Gastroesophageal sphincter (tissue), 3 donors: ENCODE data around the gene LGALS9B.
"Not testable (repeated sequence)": the region's sequence is repeated elsewhere in the genome, so short reads cannot be mapped to it uniquely, and the experiment has no call there.

Experiments
- POLR2A ChIP-seq, 2 donors: fragments of 450-650 bp; IDR thresholded peaks; one replicate each; pipeline ENCODE4 v1.6.1; 2017; ENCODE audit warnings: antibody characterized with exemption in 2 of 2, mild to moderate bottlenecking in 2 of 2, moderate library complexity in 1 of 2
- TF ChIP-seq, protein P1 (sequence below), 4 experiments: fragments of 200-600 bp in 2 of 4; fragments of 450-650 bp in 2 of 4; sonication (generic) in 1 of 4; IDR thresholded peaks; one replicate each; pipeline ENCODE4 v1.5.1; 2017 to 2019; ENCODE audit warnings: antibody characterized with exemption in 4 of 4, mild to moderate bottlenecking in 2 of 4, moderate library complexity in 2 of 4

DNA sequence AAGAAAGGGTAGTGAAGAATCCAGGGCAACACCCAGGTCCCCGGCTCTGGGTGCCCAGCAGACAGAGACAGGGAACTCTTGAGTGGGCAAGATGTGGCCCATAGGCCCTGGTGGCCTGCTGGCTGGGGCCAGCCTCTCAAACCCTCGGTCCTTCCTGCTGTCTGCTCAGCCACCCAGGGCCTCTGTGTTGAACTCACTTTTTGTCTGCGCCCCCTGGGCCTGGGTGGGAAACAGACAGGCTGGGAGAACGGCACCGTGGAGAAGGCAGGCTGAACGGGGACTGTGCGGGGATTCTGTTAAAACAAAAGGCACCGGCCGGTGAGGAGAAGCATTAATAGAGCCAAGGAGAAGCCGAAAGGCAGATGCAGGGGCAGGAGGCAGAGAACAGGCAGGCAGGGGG is 12.2 kb downstream of the LGALS9B start:
- not testable (repeated sequence) for TF ChIP-seq POLR2A (IDR thresholded peaks at IDR 0.05)
- TF ChIP-seq, protein P1, sequence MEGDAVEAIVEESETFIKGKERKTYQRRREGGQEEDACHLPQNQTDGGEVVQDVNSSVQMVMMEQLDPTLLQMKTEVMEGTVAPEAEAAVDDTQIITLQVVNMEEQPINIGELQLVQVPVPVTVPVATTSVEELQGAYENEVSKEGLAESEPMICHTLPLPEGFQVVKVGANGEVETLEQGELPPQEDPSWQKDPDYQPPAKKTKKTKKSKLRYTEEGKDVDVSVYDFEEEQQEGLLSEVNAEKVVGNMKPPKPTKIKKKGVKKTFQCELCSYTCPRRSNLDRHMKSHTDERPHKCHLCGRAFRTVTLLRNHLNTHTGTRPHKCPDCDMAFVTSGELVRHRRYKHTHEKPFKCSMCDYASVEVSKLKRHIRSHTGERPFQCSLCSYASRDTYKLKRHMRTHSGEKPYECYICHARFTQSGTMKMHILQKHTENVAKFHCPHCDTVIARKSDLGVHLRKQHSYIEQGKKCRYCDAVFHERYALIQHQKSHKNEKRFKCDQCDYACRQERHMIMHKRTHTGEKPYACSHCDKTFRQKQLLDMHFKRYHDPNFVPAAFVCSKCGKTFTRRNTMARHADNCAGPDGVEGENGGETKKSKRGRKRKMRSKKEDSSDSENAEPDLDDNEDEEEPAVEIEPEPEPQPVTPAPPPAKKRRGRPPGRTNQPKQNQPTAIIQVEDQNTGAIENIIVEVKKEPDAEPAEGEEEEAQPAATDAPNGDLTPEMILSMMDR (IDR thresholded peaks at IDR 0.05) = not testable (repeated sequence)
